ENCODE results near the gene EPB41L4B. TPM values are rescaled to one million over a fixed set of nuclear protein-coding genes. Genes with fewer than 3 reads are reported as not detected.

Gene EPB41L4B
- total and polyA plus RNA-seq, 2 donors, result 1.2 to 6.0 TPM

- no peak overlapping the region for H3K27ac ChIP-seq (ENCODE audit: low read depth)
- H3K4me3 ChIP-seq (ENCODE audit: low read depth, low read length), result no peak overlapping the region
- DNase-seq (ENCODE audit: extremely low spot score), result no peak
- no peaks in the 10 kb centered on the region for H3K4me1 ChIP-seq (ENCODE audit: insufficient read depth)
- H3K36me3 ChIP-seq (ENCODE audit: insufficient read depth), result no peaks in the 10 kb centered on the region
Observed at GRCh38 chr9:109168170-109168569, 152.7 kb downstream of the EPB41L4B start.

- no peak for DNase-seq (ENCODE audit: extremely low spot score)
- H3K4me3 ChIP-seq (ENCODE audit: low read depth, low read length), result no peak overlapping the region
- no peak overlapping the region for H3K27ac ChIP-seq (ENCODE audit: low read depth)
- H3K36me3 ChIP-seq (ENCODE audit: insufficient read depth), result no peaks in the 10 kb centered on the region
- H3K4me1 ChIP-seq (ENCODE audit: insufficient read depth), result no peaks in the 10 kb centered on the region
- 82% methylated on average over 5 of the region's 5 CpGs for WGBS
Observed at GRCh38 chr9:109167716-109168115, 153.1 kb downstream of the EPB41L4B start.

GRCh38 chr9:109166771-109167601 is 153.9 kb downstream of the EPB41L4B start, which contains the start of gene FRRS1L:
TSS of gene FRRS1L (minus strand) at chr9:109167249. CDS start at chr9:109167138, 111 bp downstream.
- H3K4me3 ChIP-seq (ENCODE audit: low read depth, low read length), result peak within 1 kb of the TSS; percentile 36

GRCh38 chr9:109166171-109166770 is 154.6 kb downstream of the EPB41L4B start:
- H3K36me3 ChIP-seq (ENCODE audit: insufficient read depth), result no peaks in the 10 kb centered on the region
- no peak for DNase-seq (ENCODE audit: extremely low spot score)
- 79% methylated on average over 16 of the region's 16 CpGs for WGBS
- H3K4me1 ChIP-seq (ENCODE audit: insufficient read depth), result no peaks in the 10 kb centered on the region
- peak overlapping the region; percentile 36 for H3K4me3 ChIP-seq (ENCODE audit: low read depth, low read length)
- H3K27ac ChIP-seq (ENCODE audit: low read depth), result no peak overlapping the region

More at GRCh38 chr9:109166771-109167601, 153.9 kb downstream of the EPB41L4B start, which contains the start of gene FRRS1L:
- DNase-seq (ENCODE audit: extremely low spot score), result no peak
- Histone ChIP-seq H3K36me3 (ENCODE audit: insufficient read depth) (no peaks in the 10 kb centered on the region), H3K4me1 (ENCODE audit: insufficient read depth) (no peaks in the 10 kb centered on the region), H3K27ac (ENCODE audit: low read depth) (no peak within 1 kb of the TSS)
- 4% methylated on average over 81 of the region's 86 CpGs for WGBS

GRCh38 chr9:109164042-109164441 is 156.8 kb downstream of the EPB41L4B start:
- Histone ChIP-seq H3K36me3 (ENCODE audit: insufficient read depth) (no peaks in the 10 kb centered on the region), H3K4me3 (ENCODE audit: low read depth, low read length) (no peak overlapping the region), H3K4me1 (ENCODE audit: insufficient read depth) (no peaks in the 10 kb centered on the region), H3K27ac (ENCODE audit: low read depth) (no peak overlapping the region)
- no peak for DNase-seq (ENCODE audit: extremely low spot score)
- 84% methylated on average over 5 of the region's 5 CpGs for whole genome bisulfite sequencing

- Histone ChIP-seq H3K4me1 (ENCODE audit: insufficient read depth) (no peaks in the 10 kb centered on the region), H3K36me3 (ENCODE audit: insufficient read depth) (no peaks in the 10 kb centered on the region), H3K27ac (ENCODE audit: low read depth) (no peak overlapping the region), H3K4me3 (ENCODE audit: low read depth, low read length) (no peak overlapping the region)
- DNase-seq (ENCODE audit: extremely low spot score), result no peak
- 91% methylated on average over 1 of the region's 1 CpG for WGBS
Observed at GRCh38 chr9:109163194-109163593, 157.7 kb downstream of the EPB41L4B start.

GRCh38 chr9:109162677-109163076 is 158.2 kb downstream of the EPB41L4B start:
- 87% methylated on average over 3 of the region's 3 CpGs for WGBS

GRCh38 chr9:109161471-109161870 is 159.4 kb downstream of the EPB41L4B start:
- 88% methylated on average over 3 of the region's 3 CpGs for WGBS
- DNase-seq (ENCODE audit: extremely low spot score), result no peak
- H3K4me1 ChIP-seq (ENCODE audit: insufficient read depth), result no peaks in the 10 kb centered on the region
- H3K27ac ChIP-seq (ENCODE audit: low read depth), result no peak overlapping the region
- H3K36me3 ChIP-seq (ENCODE audit: insufficient read depth), result no peaks in the 10 kb centered on the region
- no peak overlapping the region for H3K4me3 ChIP-seq (ENCODE audit: low read depth, low read length)

More at GRCh38 chr9:109162677-109163076, 158.2 kb downstream of the EPB41L4B start:
- no peak for DNase-seq (ENCODE audit: extremely low spot score)
- H3K36me3 ChIP-seq (ENCODE audit: insufficient read depth), result no peaks in the 10 kb centered on the region
- no peak overlapping the region for H3K4me3 ChIP-seq (ENCODE audit: low read depth, low read length)
- no peak overlapping the region for H3K27ac ChIP-seq (ENCODE audit: low read depth)
- H3K4me1 ChIP-seq (ENCODE audit: insufficient read depth), result no peaks in the 10 kb centered on the region

GRCh38 chr9:109159583-109159982 is 161.3 kb downstream of the EPB41L4B start:
- no peaks in the 10 kb centered on the region for H3K36me3 ChIP-seq (ENCODE audit: insufficient read depth)
- H3K27ac ChIP-seq (ENCODE audit: low read depth), result no peak overlapping the region
- H3K4me1 ChIP-seq (ENCODE audit: insufficient read depth), result no peaks in the 10 kb centered on the region
- 89% methylated on average over 4 of the region's 4 CpGs for WGBS
- DNase-seq (ENCODE audit: extremely low spot score), result no peak
- no peak overlapping the region for H3K4me3 ChIP-seq (ENCODE audit: low read depth, low read length)

GRCh38 chr9:109158651-109159050 is 162.2 kb downstream of the EPB41L4B start:
- H3K4me1 ChIP-seq (ENCODE audit: insufficient read depth), result no peaks in the 10 kb centered on the region
- no peak overlapping the region for H3K4me3 ChIP-seq (ENCODE audit: low read depth, low read length)
- no peaks in the 10 kb centered on the region for H3K36me3 ChIP-seq (ENCODE audit: insufficient read depth)
- H3K27ac ChIP-seq (ENCODE audit: low read depth), result no peak overlapping the region
- DNase-seq (ENCODE audit: extremely low spot score), result no peak

GRCh38 chr9:109156708-109157107 is 164.2 kb downstream of the EPB41L4B start:
- Histone ChIP-seq H3K27ac (ENCODE audit: low read depth) (no peak overlapping the region), H3K36me3 (ENCODE audit: insufficient read depth) (no peaks in the 10 kb centered on the region), H3K4me1 (ENCODE audit: insufficient read depth) (no peaks in the 10 kb centered on the region), H3K4me3 (ENCODE audit: low read depth, low read length) (no peak overlapping the region)
- WGBS, result 77% methylated on average over 8 of the region's 8 CpGs
- DNase-seq (ENCODE audit: extremely low spot score), result no peak

GRCh38 chr9:109150925-109151545 is 169.8 kb downstream of the EPB41L4B start:
- Histone ChIP-seq H3K36me3 (ENCODE audit: insufficient read depth) (no peaks in the 10 kb centered on the region), H3K27ac (ENCODE audit: low read depth) (no peak overlapping the region), H3K4me1 (ENCODE audit: insufficient read depth) (no peaks in the 10 kb centered on the region), H3K4me3 (ENCODE audit: low read depth, low read length) (no peak overlapping the region)
- DNase-seq (ENCODE audit: extremely low spot score), result no peak
- 97% methylated on average over 3 of the region's 3 CpGs for WGBS

GRCh38 chr9:109149722-109150121 is 171.1 kb downstream of the EPB41L4B start:
- H3K4me1 ChIP-seq (ENCODE audit: insufficient read depth), result no peaks in the 10 kb centered on the region
- H3K36me3 ChIP-seq (ENCODE audit: insufficient read depth), result no peaks in the 10 kb centered on the region
- H3K4me3 ChIP-seq (ENCODE audit: low read depth, low read length), result no peak overlapping the region
- no peak overlapping the region for H3K27ac ChIP-seq (ENCODE audit: low read depth)
- DNase-seq (ENCODE audit: extremely low spot score), result no peak
- 93% methylated on average over 4 of the region's 4 CpGs for WGBS

- no peak for DNase-seq (ENCODE audit: extremely low spot score)
- 82% methylated on average over 5 of the region's 5 CpGs for WGBS
- H3K4me1 ChIP-seq (ENCODE audit: insufficient read depth), result no peaks in the 10 kb centered on the region
- no peaks in the 10 kb centered on the region for H3K36me3 ChIP-seq (ENCODE audit: insufficient read depth)
- H3K27ac ChIP-seq (ENCODE audit: low read depth), result no peak overlapping the region
- no peak overlapping the region for H3K4me3 ChIP-seq (ENCODE audit: low read depth, low read length)
Observed at GRCh38 chr9:109149089-109149488, 171.8 kb downstream of the EPB41L4B start.

Measured in urinary bladder (tissue), 4 donors.